ENCODE measurements around the gene CYTIP.
"Not testable (repeated sequence)": the region's sequence is repeated elsewhere in the genome, so short reads cannot be mapped to it uniquely, and the experiment has no call there.

The CYTIP gene

DNA sequence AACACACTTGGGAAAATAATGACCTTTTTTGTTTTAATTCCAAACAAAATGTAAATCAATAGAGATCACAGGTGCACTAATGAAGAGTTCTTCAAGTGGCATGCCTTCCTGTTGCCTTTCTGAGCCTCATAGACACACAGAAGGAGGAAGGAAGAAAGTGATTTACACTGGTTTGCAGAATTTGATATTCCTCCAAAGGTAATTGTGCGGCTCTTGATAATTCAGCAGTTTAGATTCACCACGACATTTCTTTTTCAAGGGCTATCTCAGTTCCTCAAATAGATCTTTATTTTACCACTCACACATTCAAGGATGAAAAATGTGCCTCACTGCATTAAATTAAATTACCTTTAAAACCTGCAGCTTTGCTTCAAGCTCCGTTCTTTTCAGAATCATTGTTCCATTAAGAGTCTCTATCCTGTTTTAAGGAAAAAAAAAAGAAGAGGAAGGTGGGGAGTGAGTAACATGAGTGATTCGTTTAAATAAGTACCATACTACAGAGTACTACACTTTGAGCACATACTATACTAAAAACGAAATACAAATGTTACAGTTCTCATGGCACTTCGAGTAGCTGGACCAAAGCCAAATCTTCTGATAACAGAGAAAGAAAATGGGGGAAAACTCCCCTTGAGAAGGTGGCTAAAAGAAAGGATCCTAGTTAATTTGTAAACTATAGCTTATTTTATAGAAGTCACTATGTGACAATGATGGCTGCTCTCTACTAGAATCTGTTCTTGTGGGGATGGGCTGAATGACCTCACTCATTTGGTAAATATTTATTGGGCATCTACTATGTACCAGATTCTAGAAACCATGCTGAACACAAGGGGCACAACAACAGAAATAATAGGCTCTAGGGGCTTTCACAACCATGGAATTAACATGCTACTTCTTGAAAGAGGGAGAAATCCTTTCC, 16.6 kb downstream of the CYTIP start:
- FAIRE-seq: no peak
- DNase-seq (ENCODE audit: low spot score): no peak

GRCh38 chr2:157426477-157426994, 17.4 kb downstream of the CYTIP start:
- FAIRE-seq (no peak), DNase-seq (ENCODE audit: low spot score) (no peak)

- FAIRE-seq (no peak), DNase-seq (ENCODE audit: low spot score) (no peak)
Measured at GRCh38 chr2:157424374-157424773, 19.5 kb downstream of the CYTIP start.

- FAIRE-seq (no peak), DNase-seq (ENCODE audit: low spot score) (no peak)
Measured at GRCh38 chr2:157421964-157422363, 21.9 kb downstream of the CYTIP start.

DNA sequence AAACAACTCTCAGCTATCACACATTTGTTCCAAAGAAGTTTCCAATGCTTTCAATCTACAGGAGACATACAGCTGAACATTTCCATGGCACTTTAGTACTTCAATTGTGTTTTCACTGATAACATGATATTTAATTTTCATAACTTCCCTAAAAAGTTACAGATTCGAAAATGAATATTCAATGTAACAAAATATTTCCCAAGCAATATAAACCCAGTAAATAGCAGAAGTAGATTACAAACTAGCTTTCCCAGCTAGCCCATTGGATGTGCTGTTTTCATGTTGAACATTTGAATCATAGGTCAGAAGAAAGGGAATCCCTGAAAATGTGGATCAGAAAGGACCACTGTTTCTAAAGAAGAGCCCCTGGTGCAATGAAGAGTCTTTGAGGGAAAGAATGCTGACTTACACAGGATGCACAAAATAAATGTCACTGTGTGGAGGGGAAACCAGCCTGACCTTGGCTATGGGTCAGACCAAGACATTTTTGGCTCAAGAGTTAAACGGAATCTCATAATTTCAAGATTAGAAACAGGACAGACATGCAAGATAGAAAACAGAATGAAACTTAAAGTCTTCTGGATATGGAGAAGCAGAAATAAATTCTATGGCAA, 22.5 kb downstream of the CYTIP start:
- no peak for DNase-seq (ENCODE audit: low spot score)

GRCh38 chr2:157420771-157421323, 23.0 kb downstream of the CYTIP start:
- FAIRE-seq (no peak), DNase-seq (ENCODE audit: low spot score) (no peak)

More for the DNA sequence above, 22.5 kb downstream of the CYTIP start:
- no peak for FAIRE-seq

DNA sequence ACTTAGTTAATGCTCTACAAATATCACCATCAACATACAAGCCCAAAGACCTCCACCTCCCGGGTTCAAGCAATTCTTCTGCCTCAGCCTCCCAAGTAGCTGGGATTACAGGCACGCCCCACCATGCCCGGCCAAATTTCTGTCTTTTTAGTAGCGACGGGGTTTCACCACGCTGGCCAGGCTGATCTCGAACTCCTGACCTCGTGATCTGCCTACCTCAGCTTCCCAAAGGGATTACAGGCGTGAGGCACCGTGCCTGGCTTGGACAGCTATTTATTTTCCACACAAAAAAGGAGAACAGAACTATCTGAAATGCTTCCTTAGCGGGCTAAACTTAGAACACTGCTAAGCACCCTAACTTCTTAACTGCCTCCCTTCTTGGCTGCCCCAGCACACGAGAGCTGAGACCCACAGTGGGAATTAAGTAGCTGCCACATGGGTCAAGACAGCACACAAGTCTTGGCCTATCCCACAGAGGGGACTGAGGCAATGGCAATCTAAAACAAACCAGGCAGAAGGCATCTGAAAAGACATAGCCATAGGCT, 24.8 kb downstream of the CYTIP start:
- FAIRE-seq (no peak), DNase-seq (ENCODE audit: low spot score) (no peak)

GRCh38 chr2:157418239-157418641, 25.6 kb downstream of the CYTIP start:
- FAIRE-seq (no peak), DNase-seq (ENCODE audit: low spot score) (no peak)

- no peak for FAIRE-seq
- no peak for DNase-seq (ENCODE audit: low spot score)
Measured at GRCh38 chr2:157415591-157416101, 28.2 kb downstream of the CYTIP start.

DNA sequence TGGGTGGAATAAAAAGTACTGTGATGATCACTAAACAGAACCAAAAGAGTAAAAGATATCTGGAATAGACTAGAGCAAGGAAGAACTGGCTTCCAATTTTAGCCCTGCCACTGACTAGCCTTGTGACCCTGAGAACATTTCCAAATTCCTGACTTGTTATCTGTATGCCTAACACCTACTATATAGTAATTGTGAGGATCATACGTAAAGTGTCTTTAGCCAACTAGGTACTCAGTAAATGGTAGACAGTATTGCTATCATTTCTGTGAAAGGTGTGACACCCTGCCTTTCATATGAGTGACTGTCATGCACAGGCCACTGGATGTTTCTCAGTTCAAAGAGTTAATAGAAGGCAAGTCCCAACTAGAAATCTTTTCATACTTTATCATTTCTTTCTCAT, 29.8 kb downstream of the CYTIP start:
- no peak for FAIRE-seq
- no peak for DNase-seq (ENCODE audit: low spot score)

DNA sequence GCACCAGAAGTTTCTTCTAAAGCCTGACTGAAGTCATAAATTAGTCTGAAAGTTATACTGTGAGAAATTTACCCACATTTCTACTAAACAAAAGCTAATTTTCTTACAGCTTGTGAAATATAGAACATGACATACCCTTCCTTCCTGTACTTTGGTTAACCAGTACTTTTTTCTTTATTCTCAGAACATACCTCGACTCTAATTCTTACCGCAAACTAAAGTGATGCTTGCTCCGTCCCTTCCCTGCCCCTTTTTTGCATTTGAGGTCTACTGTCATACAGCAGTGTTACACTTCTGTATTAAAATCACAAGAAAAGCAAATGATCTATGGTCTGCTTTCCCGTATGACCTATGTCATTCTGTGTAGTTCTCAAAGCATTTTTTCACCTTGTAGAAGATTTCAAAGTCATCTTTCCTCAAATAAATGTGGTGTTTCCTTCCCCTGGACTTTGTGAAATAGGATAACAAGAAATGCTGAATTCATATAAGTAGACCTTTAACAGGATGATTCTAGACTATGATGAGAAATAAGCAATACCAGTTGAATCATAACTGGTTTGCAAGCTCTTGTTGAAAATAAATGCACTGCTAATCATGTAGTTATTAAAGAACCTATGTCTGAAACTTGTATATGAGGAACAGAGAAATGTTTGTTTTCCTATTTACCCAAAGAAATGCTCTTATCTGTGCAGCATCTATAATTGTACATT, 30.4 kb downstream of the CYTIP start:
- peak; percentile 73 for FAIRE-seq
- no peak for DNase-seq (ENCODE audit: low spot score)

DNA sequence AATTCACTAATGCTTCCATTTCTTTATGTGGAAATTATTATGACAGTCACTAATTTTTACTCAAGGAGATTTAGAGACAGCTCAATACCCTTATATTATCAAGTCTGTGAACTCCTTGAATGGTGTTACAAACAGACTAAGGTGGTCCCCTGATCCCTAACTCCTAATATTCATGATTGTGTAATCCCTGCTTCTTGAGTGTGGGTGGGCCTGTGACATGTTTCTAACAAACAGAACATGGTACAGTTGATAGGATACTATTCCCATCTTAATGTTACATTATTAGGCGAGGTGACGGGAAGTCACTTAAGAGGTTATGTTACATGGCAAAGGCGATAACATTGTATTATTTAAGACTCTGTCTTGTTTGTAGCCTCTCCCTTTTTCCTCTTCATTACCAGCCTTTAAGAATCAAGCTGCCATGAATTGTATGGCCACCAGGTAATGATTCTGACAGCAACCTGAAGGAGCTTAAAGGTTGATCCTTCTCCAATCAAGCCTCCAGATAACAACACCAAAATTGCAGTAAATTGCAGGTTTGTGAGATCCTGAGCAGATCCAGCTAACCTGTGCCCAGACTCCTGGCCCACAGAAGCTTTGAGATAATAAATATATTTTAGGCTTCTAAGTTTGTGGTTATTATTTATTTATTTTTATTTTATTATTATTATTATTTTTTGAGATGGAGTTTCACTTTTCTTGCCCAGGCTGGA, 32.1 kb downstream of the CYTIP start:
- FAIRE-seq (no peak), DNase-seq (ENCODE audit: low spot score) (no peak)

DNA sequence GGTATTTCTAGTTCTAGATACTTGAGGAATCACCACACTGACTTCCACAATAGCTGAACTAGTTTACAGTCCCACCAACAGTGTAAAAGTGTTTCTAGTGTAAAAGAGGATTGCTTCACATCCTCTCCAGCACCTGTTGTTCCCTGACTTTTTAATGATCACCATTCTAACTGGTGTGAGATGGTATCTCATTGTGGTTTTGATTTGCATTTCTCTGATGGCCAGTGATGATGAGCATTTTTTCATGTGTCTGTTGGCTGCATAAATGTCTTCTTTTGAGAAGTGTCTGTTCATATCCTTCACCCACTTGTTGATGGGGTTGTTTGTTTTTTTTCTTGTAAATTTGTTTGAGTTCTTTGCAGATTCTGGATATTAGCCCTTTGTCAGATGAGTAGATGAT, 38.5 kb downstream of the CYTIP start:
- not testable (repeated sequence) for DNase-seq (ENCODE audit: low spot score); FAIRE-seq

DNA sequence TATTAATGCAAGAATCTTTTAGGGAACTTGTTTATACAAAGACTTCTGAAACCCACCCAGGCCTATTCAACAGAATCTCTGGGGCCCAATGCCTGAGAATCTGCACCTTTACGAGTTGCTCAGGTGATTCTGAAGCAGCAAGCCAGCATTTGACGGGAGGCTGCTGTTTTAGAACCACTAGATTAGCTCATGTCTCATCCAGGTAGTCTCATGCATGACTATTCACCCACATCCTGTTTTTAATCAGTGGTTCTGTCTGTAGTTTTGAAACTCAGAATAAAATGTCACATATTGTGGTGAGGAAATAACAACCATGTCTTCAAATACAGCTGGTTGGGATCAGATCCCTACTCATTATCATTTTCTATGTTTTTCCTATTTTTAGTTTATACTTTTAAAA, 39.5 kb downstream of the CYTIP start:
- no peak for FAIRE-seq

DNA sequence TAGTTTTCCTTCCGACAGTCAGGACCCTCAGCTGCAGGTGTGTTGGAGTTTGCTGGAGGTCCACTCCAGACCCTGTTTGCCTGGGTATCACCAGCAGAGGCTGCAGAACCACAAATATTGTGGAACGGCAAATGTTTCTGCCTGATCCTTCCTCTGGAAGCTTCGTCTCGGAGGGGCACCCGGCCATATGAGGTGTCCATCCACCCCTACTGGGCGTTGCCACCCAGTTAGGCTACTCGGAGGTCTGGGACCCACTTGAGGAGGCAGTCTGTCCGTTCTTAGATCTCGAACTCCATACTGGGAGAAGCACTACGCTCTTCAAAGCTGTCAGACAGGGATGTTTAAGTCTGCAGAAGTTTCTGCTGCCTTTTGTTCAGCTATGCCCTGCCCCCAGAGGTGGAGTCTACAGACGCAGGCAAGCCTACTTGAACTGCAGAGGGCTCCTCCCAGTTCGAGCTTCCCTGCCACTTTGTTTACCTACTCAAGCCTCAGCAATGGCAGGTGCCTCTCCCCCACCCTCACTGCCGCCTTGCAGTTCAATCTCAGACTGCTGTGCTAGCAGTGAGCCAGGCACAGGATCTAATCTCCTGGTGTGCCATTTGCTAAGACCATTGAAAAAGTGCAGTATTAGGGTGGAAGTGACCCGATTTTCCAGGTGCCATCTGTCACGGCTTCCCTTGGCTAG, 40.9 kb downstream of the CYTIP start:
- not testable (repeated sequence) for FAIRE-seq

More for the DNA sequence above, 39.5 kb downstream of the CYTIP start:
- DNase-seq (ENCODE audit: low spot score): peak; percentile 36

DNA sequence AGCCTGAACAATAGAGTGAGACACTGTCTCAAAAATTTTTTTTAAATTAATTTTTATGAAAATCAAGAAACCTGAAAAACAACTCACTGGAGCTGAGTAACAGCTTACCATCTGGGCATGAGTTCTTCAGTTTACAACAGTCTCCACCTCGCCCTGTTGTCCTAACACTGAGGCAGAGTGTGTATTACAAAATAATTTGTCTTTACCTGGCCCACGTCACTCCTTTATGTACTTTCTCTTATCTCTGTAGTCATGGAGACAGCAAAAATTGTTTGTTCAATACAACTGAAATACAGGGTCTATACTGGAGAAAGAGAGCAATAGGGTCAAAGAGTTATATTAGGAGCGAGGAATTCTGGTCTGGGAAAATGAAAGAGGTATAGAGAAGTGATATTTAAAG, 48.1 kb downstream of the CYTIP start:
- FAIRE-seq (no peak), DNase-seq (ENCODE audit: low spot score) (no peak)

More for the DNA sequence above, 40.9 kb downstream of the CYTIP start:
- DNase-seq (ENCODE audit: low spot score): not testable (repeated sequence)

- DNase-seq (ENCODE audit: low spot score): no peak
- no peak for FAIRE-seq
Measured at GRCh38 chr2:157394928-157395327, 49.0 kb downstream of the CYTIP start.

DNA sequence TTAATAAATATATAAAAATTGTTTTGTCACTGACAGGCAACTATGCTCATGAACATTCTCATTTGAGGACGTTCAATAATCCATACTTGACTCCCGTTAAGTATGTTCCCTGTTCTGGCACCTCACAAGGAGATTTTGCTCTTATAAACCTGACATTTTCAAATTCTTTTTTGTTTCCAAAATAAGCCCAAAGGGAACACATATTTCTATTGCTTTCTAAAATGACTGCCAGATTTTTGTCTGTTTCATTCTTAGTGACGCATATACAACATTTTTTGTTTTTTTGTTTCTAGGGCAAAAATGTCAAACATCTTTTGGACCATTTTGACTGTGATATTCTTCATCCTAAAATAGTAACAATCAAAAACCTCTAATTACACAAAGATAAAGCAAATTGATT, 50.5 kb downstream of the CYTIP start:
- DNase-seq (ENCODE audit: low spot score) (no peak), FAIRE-seq (no peak)

DNA sequence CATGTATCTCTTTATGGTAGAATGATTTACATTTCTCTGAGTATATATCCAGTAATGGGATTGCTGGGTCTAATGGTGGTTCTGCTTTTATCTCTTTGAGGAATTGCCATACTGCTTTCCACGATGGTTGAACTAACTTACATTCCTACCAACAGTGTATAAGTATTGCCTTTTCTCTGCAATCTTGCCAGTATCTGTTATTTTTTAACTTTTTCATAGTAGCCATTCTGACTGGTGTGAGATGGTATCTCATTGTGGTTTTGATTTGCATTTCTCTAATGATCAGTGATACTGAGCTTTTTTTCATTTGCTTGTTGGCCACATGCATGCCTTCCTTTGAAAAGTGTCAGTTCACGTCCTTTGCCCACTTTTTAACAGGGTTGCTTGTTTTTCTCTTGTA, 55.1 kb downstream of the CYTIP start:
- FAIRE-seq (no peak), DNase-seq (ENCODE audit: low spot score) (no peak)

- DNase-seq (ENCODE audit: low spot score) (no peak), FAIRE-seq (no peak)
Measured at GRCh38 chr2:157386747-157387146, 57.1 kb downstream of the CYTIP start.

Measured in urothelium cell line (cell line).